ENCODE measurements around the gene LDAH.

LDAH gene

GRCh38 chr2:20755132-20755800, 67.6 kb downstream of the LDAH start (continued):
- no peak for TF ChIP-seq PBX3 (CRISPR knock-in tag; IDR thresholded peaks at IDR 0.05)
- no peak for TF ChIP-seq YY2 (tag by site-specific recombination; IDR thresholded peaks at IDR 0.05)
- no peak for TF ChIP-seq ZNF324 (tag by site-specific recombination; IDR thresholded peaks at IDR 0.05)
- no peak for TF ChIP-seq ZNF529 (tag by site-specific recombination; IDR thresholded peaks at IDR 0.05; ENCODE audit: insufficient replicate concordance)
- no peak for TF ChIP-seq ZNF701 (tag by site-specific recombination; IDR thresholded peaks at IDR 0.05)
- TF ChIP-seq ZNF623 (tag by site-specific recombination; IDR thresholded peaks at IDR 0.05), result no peak
- TF ChIP-seq SCRT2 (tag by site-specific recombination; IDR thresholded peaks at IDR 0.05), result no peak
- no peak for TF ChIP-seq ZSCAN4 (tag by site-specific recombination; IDR thresholded peaks at IDR 0.05)

- Histone ChIP-seq H3K4me3 (ENCODE audit: low read depth, low read length) (no peak overlapping the region), H3K27ac (ENCODE audit: extremely low read depth, low read depth, low read length) (no peak overlapping the region), H3K4me1 (ENCODE audit: control insufficient read depth, insufficient read depth, low read length) (no peaks in the 10 kb centered on the region), H3K9me3 (ENCODE audit: control insufficient read depth, insufficient read depth, low read depth, low read length) (no peaks in the 10 kb centered on the region), H3K36me3 (ENCODE audit: control insufficient read depth in 2 of 2, insufficient read depth in 1 of 2, low read length in 2 of 2) (no peaks in the 10 kb centered on the region)
- CTCF ChIA-PET, result no interaction called here
- POLR2A ChIA-PET, result no interaction called here
- TF ChIP-seq KLF9 (tag by site-specific recombination; IDR thresholded peaks at IDR 0.05; ENCODE audit: low read depth), result no peak
- no peak for TF ChIP-seq GLI2 (tag by site-specific recombination; IDR thresholded peaks at IDR 0.05; ENCODE audit: borderline replicate concordance, low read depth)
- TF ChIP-seq ZNF184 (tag by site-specific recombination; IDR thresholded peaks at IDR 0.05), result no peak
- TF ChIP-seq ZNF169 (tag by site-specific recombination; IDR thresholded peaks at IDR 0.05), result no peak
- TF ChIP-seq ZNF777 (tag by site-specific recombination; IDR thresholded peaks at IDR 0.05; ENCODE audit: borderline replicate concordance), result no peak
- TF ChIP-seq CTCF (tag by site-specific recombination; IDR thresholded peaks at IDR 0.05), result no peak
- no peak for TF ChIP-seq ZNF302 (tag by site-specific recombination; IDR thresholded peaks at IDR 0.05; ENCODE audit: low read depth)
- no peak for TF ChIP-seq ZNF660 (tag by site-specific recombination; IDR thresholded peaks at IDR 0.05)
- TF ChIP-seq ZNF221 (tag by site-specific recombination; IDR thresholded peaks at IDR 0.05; ENCODE audit: borderline replicate concordance), result no peak
- no peak for TF ChIP-seq ZNF266 (tag by site-specific recombination; IDR thresholded peaks at IDR 0.05; ENCODE audit: low read depth)
- no peak for TF ChIP-seq ZNF19 (tag by site-specific recombination; IDR thresholded peaks at IDR 0.05; ENCODE audit: low read depth)
- no peak for TF ChIP-seq ZNF280C (tag by site-specific recombination; IDR thresholded peaks at IDR 0.05)
- TF ChIP-seq PRDM2 (tag by site-specific recombination; IDR thresholded peaks at IDR 0.05; ENCODE audit: borderline replicate concordance), result no peak
- no peak for TF ChIP-seq ZSCAN18 (tag by site-specific recombination; IDR thresholded peaks at IDR 0.05)
- no peak for TF ChIP-seq ZBTB48 (tag by site-specific recombination; IDR thresholded peaks at IDR 0.05)
Measured at GRCh38 chr2:20752293-20752692, 70.6 kb downstream of the LDAH start.
